GM21367 (cell line): ENCODE measurements around the gene NAE1.
"Not testable (repeated sequence)": the region's sequence is repeated elsewhere in the genome, so short reads cannot be mapped to it uniquely, and the experiment has no call there.

ENCODE experiments used
- ATAC-seq: cut with Tn5 transposase; IDR thresholded peaks from one replicate; pipeline ENCODE4 v1.9.1; 2021; ENCODE audit not compliant: unreplicated experiment

NAE1 gene

DNA sequence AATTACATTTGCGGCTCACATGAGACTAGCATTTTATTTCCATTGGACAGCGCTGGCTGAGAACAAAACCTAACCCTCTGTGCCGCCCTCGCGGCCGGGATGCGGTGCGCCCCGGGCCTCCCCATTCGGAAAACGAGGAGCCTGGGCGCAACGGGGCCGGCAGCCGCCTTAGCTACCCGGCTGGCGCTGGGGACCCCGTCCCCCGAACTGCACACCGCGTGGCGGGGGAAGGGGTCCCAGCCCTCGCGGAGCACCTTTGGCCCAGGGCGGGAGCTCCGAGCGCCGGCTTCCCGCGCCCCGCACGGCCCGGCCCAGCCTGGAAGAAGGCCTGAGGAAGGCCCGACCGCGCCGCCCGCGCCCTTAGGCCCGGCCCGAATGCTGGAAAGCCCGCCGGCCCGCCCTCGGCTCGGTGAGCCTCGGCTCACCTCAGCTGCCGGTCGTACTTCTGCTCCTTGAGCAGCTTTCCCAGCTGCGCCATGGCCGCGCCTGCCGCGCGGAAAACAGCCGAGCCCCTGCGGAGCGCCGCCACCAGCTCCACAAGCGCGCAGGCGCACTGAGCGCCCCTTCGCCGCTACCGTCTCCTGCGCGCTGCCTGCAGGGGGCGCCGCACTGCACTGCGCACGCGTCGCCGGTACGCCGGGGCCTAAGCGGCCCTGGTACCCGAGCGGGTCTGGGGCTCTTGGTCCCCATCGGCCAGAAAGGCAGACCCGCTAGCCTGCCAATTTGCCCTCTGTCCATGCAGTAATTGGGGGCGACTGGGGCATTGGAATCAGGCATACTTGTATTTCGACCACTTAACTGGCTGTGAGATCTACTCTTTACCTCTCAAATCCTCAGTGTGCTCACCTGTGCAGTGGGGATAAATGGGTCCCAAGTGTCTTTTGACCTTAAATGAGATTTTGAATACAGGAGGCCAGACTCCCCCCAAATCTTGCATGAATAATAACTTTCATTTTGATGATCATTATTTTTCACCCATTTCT is at the start of gene NAE1:
TSS of gene NAE1 (minus strand) at position 555 of the 983 bp plus-strand sequence. CDS start at position 478, 77 bp downstream.
- peak; percentile 79 for ATAC-seq

- ATAC-seq: no peak
Measured at GRCh38 chr16:66878067-66878466, 47.3 kb upstream of the NAE1 start.

DNA sequence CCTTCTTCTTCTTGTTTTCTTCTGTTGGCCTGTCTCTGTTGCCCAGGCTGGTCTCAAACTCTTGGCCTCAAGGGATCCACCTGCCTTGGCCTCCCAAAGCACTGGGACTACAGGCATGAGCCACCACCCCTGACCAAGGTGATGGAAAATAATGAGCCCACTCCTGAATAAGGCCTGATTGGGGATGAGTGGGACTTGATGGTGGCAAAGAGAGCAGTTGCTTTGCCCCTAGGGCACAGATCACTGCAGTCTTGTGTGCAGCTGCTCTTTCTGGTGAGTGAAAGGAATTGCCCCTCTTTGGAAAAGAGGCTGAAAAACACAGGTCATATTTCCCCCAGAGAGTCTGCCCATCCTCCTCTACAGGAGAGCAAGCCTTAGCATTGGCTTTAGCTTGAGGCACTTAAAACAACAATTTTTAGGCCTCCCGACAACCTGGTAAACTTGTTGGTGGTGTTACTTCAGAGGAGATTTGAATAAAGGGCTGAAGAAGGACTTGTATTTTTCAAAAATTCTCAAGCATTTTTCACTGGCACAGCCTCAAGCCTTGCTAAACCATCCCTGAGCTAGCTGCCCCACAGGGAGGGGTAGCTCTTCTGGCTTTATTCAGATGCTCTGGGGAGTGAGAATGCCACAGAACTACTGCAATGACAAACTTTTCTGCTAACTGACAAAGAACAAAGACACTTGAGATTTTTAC is 43.5 kb upstream of the NAE1 start:
- ATAC-seq: no peak

- ATAC-seq: no peak
Measured at GRCh38 chr16:66873685-66874055, 42.9 kb upstream of the NAE1 start.

- peak; percentile 81 for ATAC-seq
Measured at GRCh38 chr16:66872943-66873684, 42.3 kb upstream of the NAE1 start.

GRCh38 chr16:66872559-66872942 is 41.8 kb upstream of the NAE1 start:
- no peak for ATAC-seq

GRCh38 chr16:66871840-66872239 is 41.1 kb upstream of the NAE1 start:
- ATAC-seq: no peak

DNA sequence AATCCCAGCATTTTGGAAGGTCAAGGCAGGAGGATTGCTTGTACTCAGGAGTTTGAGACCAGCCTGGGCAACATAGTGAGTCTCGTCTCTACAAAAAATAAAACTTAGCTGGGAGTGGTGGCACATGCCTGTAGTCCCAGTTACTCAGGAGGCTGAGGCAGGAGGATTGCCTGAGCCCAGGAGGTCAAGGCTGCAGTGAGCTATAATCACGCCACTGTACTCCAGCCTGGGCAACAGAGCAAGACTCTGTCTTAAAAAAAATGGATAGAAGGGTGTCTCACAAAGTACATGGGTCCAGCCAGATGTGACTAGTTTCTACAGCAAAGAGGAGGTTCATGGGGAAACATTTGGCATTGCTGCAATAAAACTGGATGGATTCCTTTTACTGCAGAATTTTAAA is 40.6 kb upstream of the NAE1 start:
- ATAC-seq: not testable (repeated sequence)

DNA sequence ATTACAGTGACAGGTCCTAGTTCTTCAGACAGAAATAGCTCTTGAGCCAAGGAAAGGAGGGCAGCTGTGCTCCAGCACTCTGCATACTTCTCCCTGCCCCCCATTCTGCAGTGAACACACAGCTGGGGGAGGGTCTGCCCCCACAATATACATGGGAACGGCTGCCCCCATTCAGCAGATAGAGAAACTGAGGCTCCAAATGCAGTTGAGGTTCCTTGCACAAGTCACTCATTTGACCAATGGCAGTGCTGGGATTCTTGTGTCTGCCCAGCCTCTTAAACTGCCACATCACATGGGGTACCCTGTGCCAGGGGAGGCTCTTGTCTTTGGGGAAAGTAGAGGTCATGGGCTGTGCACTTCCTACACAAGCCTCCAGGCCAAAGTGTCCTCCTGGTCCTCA is 38.6 kb upstream of the NAE1 start:
- no peak for ATAC-seq

DNA sequence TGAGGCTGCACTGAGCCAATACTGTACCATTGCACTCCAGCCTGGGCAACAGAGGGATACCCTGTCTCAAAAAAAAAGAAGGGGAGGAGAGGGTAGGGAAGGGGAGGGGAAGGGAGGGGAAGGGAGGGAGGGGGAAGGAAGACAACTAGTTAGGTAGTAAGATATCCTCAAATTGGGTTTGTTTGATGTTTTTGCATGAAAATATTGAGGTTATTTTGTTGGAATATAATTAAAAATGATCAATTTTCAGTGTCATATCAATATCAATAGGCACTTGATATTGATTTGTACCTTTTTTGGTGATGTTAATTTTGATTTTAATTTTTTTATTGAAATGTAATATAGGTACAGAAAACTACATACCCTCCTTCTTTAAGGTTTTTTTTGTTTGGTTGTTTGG is 32.9 kb upstream of the NAE1 start:
- ATAC-seq: no peak

DNA sequence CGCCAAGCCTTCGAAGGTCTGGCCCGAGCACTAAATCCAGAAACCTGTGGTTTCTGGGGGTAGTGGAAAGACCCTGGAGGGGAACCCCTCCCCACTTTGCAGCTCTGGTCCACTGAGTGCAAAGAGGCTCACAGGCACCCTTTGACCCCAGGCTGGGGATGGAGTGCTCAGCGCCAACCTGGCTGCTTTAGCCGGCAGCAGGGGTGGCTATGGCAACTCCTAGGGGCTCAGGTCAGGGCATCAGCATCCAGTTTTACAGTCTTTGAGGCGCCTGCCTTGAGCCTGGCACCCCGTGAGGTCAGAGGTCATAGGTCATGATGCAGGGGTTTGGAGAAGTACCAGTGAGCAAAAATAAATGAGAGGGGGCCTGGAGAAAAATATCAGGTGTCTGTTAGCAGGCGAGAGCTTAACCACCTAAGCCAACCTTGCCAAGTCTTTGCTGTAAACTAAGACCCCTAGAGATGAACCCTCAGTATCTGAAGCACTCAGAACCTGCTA is 31.3 kb upstream of the NAE1 start:
- no peak for ATAC-seq

DNA sequence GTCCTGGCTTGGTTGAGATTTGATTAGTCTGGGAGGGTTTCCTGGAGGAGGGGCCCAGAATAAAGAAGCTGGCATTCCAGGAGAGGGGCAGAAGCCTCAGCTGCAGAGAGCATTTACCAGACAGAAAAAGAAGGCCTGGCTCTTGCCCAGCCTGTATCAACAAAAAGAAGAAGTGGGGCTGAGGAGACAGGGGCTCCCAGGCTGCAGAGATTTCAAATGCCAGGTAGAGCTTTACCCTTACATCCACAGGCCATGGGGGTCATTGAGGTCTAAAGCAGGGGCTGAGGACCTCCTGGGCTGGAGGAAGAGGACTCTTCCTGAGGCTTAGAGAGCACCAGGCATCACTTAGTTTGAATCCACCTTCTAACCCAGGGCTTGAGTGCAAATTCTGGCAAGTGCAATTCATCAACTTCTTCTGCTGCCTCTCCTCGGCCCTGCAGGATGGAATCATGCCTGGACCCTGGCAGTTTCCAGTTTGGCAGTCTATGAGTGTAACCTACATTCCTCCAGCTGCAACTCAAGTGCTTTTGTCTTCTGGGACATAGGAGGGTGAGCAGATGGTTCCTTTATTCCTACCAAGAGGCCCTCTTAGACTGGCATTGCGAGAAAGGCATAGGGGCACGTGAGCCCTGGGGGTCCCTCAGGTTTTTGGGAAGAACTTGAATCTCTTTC is 28.8 kb upstream of the NAE1 start:
- no peak for ATAC-seq

GRCh38 chr16:66858740-66859396 is 28.1 kb upstream of the NAE1 start:
- no peak for ATAC-seq

DNA sequence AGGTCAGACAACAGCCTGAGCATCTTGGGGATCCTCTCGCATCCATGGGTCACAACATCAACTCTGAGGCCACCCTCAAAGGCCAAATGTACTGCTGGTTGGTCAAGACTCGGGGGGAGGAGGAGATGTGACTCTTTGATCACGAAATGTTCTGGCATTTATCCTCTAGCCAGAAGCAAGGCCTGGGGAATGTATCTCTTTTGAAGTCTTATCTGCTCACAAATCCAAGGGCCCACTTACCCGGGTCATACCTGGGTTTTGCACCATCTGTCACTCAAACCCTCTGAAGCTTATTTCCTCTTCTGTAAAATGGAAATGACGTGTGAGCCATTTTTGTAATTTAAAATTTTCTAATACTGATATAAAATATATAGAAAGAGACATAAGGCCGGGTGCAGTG is 26.7 kb upstream of the NAE1 start:
- ATAC-seq: no peak

DNA sequence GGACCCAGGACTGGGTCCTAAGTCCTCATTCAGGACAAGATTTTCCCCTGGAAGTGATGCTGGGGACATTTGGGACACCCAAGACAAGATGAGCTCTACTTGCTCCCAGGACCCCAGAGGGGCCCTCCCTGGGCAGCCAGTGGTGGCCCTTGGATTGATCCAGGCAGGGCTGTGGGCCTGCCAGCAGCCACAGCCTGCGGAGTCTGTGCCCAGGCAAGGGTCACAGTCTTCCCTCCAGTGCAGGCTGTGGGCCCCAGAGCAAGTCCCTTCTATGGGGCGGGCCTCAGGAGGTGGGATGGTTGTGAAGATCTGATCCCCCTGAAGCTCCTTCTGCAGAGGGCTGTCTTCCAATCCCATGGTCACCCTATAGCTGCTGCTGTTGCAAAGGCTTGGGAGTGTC is 26.0 kb upstream of the NAE1 start:
- no peak for ATAC-seq

GRCh38 chr16:66856184-66856730 is 25.5 kb upstream of the NAE1 start:
- ATAC-seq: no peak

DNA sequence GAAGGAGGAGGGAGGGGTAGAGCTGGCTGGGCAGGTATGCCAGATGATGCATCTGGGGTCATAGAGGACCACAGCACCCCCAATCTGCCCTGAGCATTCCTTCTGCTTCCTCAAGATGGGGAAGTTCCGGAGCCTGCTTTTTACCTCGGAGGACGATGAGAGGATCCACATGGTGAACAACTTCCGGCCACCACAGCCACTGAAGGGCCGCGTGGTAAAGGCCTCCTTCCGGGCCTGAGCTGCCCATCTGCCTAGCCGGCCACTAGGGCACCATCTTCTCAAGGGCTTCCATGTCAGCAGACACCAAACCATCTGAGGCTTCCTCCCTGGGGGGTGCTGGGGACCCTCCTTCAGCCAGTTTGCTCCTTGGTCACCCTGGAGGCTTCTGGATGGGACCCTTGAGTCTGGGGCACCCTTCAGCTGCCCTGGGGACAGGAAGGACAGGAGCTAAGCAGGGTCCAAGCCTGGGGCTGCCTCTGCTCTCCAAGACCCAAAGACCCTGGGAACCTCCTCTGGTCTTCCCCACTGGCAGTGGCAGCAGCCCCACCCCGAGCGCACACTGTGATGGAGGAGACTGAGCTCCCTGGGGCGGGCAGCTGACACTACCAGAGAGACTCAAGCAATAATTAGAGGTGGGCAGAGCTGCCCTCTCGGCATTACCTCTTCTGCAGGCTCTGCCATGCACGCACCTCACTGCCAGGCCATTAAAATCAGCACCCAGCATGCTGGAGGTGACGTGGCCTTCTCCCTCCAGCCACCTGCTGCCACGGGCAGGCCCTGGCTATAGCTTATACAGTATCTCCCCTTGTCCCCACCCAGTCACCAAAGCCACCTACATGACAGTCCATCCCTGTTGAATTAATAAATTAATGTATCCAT is 22.7 kb upstream of the NAE1 start:
- ATAC-seq: no peak

DNA sequence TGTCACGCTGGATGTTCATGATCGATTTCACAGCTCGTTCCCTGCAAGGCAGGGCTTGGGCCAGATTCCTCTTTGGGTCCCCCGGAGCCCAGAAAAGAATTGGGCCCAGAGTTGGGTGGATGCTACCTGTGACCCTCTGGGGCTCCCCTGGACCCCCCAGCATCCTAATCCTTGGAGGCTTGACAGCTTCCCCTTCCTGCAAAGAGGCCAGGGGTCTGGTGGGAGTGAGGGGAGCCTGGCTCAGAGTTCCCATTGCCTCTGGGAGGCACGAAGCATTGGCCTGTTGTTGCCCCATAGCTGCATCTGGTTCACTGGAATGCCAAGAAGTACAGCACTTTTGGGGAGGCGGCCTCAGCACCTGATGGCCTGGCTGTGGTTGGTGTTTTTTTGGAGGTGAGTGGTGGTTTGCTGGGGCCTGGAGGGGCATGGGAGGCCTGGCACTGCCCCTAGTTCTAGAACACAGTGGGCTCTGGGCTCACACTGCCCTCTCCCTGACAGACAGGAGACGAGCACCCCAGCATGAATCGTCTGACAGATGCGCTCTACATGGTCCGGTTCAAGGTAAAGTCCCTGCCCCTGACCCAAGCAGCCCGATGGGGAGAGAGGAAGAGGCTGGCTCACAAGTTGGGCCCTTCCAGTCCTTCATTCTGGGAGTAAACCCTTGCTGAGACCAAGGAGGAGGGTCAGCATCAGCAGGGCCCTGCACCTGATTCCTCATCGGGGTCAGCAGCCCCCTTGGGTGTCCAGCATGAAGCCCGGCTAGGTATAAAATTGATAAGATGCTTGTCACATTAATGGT is 20.6 kb upstream of the NAE1 start:
- no peak for ATAC-seq
